Retinal pigment epithelial cell (primary cell): Measurements from ENCODE around the gene OR12D1.

Experiments
- DNase-seq: peaks from one replicate; pipeline ENCODE4 v3.0.0-alpha.2; 2010; ENCODE audit warnings: low read depth
- H3K4me3 ChIP-seq: 2 replicates; pipeline ENCODE4 v1.5.1; 2011; ENCODE audit warnings: mild to moderate bottlenecking, low read length, control low read depth, moderate library complexity
- TF ChIP-seq, protein P1 (sequence below): conservative IDR thresholded peaks from 2 replicates; pipeline ENCODE4 v1.5.1; 2011; ENCODE audit warnings: low read depth, low read length, control low read depth, inconsistent platforms

The OR12D1 gene

DNA sequence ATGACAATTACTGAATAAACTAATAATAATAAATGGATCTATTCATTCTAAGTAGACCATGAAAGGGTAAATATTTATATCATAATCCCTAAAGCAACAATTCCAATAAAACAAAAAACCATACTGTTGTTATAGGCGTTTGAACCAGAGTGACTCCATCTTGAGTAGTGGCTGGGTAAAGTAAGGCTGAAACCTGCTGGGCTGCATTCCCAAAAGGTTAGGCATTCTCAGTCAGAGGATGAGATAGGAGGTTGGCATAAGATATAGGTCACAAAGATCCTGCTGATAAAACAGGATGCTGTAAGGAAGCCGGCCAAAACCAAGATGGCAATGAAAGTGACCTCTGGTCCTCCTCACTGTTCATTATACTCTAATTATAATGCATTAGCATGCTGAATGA lies 50.6 kb downstream of the OR12D1 start:
- no peak overlapping the region for H3K4me3 ChIP-seq
- DNase-seq: no peak
- TF ChIP-seq, protein P1, sequence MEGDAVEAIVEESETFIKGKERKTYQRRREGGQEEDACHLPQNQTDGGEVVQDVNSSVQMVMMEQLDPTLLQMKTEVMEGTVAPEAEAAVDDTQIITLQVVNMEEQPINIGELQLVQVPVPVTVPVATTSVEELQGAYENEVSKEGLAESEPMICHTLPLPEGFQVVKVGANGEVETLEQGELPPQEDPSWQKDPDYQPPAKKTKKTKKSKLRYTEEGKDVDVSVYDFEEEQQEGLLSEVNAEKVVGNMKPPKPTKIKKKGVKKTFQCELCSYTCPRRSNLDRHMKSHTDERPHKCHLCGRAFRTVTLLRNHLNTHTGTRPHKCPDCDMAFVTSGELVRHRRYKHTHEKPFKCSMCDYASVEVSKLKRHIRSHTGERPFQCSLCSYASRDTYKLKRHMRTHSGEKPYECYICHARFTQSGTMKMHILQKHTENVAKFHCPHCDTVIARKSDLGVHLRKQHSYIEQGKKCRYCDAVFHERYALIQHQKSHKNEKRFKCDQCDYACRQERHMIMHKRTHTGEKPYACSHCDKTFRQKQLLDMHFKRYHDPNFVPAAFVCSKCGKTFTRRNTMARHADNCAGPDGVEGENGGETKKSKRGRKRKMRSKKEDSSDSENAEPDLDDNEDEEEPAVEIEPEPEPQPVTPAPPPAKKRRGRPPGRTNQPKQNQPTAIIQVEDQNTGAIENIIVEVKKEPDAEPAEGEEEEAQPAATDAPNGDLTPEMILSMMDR: no peak

DNA sequence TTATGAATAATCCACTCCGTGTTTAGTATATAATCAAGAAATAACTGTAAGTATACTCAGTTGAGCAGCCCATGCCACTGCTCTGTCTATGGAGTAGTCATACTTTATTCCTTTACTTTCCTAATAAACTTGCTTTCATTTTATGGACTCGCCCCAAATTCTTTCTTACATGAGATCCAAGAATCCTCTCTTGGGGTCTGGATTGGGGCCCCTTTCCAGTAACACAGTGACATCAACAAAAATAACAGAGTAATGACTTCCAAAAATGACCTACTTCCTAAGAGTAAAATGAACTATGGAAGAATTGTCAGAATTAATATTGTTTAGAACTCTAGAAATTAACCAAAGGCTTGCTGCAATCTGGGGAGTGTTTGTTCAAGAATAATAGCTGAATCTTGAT lies 51.1 kb downstream of the OR12D1 start:
- TF ChIP-seq, protein P1: no peak
- no peak overlapping the region for H3K4me3 ChIP-seq

DNA sequence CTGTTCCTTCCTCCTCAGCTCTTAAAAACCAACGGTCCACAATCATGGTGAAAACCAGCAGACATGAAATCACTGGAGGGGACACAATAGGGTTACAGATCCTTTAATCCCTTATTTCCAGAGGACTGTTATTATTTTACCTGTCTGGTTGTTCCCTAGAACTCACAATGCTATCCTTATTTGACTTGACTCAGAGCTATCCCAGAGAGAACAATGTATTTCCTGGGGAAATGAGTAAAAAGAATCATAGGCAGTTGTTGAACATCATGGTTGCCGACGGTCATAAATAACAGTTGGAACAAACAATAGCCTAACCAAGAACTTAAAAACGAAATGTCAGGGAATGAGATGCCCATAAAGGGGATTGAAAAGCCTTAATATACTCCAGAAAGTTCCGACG lies 51.5 kb downstream of the OR12D1 start:
- TF ChIP-seq, protein P1: no peak
- H3K4me3 ChIP-seq: no peak overlapping the region
- no peak for DNase-seq

More for the DNA sequence above, 51.1 kb downstream of the OR12D1 start:
- no peak for DNase-seq
